ENCODE results near the gene ADGRG2. TPM values are rescaled to one million over a fixed set of nuclear protein-coding genes. Genes with fewer than 3 reads are reported as not detected.

The ADGRG2 gene
- total and polyA plus RNA-seq, 2 experiments from 2014 or later = 1.4 to 2.9 TPM

DNA sequence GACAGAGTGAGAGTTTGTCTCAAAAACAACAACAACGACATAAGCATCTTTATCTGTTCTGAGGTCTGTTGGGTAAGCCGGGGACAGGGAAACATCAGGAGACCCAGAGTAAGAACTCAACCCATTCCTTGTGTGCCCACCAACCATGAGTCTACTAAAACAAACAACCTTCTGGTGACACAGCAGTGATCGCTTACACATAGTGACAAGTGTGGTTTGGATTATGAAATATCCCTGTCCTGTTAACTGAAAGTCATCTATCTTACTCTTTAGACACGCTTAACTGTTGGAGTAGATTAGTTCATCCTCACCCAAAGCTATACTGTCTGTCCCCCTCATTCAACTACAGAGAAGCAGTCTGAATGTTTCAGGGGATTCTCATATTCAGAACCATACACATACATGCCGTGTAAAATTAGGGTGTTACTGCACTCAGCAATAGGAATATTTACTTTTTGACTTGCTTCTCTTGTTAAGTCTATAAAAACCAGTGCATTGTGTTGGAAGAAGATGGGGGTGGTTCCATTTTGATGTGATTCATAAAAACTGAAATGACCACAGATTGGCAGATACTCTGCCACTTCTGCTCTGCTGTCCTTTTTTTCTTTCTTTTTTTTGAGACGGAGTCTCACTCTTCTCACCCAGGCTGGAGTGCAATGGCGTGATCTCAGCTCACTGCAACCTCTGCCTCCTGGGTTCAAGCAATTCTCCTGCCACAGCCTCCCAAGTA lies 165.8 kb downstream of the ADGRG2 start:
- H3K4me1 ChIP-seq (ENCODE audit: low read depth) = no peaks in the 10 kb centered on the region
- TF ChIP-seq, protein P1, sequence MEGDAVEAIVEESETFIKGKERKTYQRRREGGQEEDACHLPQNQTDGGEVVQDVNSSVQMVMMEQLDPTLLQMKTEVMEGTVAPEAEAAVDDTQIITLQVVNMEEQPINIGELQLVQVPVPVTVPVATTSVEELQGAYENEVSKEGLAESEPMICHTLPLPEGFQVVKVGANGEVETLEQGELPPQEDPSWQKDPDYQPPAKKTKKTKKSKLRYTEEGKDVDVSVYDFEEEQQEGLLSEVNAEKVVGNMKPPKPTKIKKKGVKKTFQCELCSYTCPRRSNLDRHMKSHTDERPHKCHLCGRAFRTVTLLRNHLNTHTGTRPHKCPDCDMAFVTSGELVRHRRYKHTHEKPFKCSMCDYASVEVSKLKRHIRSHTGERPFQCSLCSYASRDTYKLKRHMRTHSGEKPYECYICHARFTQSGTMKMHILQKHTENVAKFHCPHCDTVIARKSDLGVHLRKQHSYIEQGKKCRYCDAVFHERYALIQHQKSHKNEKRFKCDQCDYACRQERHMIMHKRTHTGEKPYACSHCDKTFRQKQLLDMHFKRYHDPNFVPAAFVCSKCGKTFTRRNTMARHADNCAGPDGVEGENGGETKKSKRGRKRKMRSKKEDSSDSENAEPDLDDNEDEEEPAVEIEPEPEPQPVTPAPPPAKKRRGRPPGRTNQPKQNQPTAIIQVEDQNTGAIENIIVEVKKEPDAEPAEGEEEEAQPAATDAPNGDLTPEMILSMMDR (IDR thresholded peaks at IDR 0.05; ENCODE audit: low read depth, low read length) = no peak
- no peaks in the 10 kb centered on the region for H3K9me3 ChIP-seq (ENCODE audit: low read depth)
- H3K27ac ChIP-seq = no peak overlapping the region
- H3K4me3 ChIP-seq = no peak overlapping the region
- no peaks in the 10 kb centered on the region for H3K36me3 ChIP-seq
- DNase-seq (ENCODE audit: low read depth in 1 of 2, low spot score in 1 of 2) = no peak
- no peaks in the 10 kb centered on the region for H3K27me3 ChIP-seq

DNA sequence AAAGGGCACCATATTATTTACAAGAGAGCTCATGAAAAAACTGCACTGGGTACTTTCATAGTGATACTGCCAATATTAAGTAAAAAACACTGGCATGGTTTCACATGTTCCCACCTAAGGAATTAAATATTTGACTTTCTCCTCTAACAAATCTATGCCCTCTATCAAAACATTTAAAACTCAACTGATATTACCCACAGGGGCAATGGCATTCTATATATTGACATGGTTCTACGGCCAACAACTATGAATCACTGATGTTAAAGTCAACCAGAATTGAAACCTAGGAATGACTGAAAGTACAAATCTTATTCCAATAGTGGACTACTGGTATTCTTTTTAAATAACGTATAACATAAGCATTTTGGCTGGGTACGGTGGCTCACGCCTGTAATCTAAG lies 166.6 kb downstream of the ADGRG2 start:
- no peaks in the 10 kb centered on the region for H3K36me3 ChIP-seq
- no peaks in the 10 kb centered on the region for H3K9me3 ChIP-seq (ENCODE audit: low read depth)
- no peak overlapping the region for H3K27ac ChIP-seq
- no peaks in the 10 kb centered on the region for H3K4me1 ChIP-seq (ENCODE audit: low read depth)
- TF ChIP-seq, protein P1 (IDR thresholded peaks at IDR 0.05; ENCODE audit: low read depth, low read length) = no peak
- no peak overlapping the region for H3K4me3 ChIP-seq
- DNase-seq (ENCODE audit: low read depth in 1 of 2, low spot score in 1 of 2) = no peak
- no peaks in the 10 kb centered on the region for H3K27me3 ChIP-seq

DNA sequence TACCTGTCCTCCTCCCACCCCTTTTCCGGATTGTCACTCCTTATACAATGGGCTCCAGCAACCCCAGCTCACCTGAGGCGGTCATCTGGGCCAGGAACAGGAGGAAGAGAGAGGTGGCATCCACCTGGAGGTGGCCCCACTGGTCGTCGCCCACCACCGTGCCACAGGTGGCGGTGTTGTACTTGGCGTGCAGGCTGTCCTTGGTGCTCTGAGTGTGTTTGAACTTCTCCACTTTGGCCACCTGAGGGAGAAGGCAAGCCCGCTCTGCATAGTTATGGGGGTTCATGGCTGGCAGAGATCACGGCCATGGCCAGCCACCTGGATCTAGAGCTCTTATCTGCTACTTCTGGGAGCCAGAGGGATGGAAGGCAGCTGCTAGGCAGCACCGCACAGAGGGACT lies 171.2 kb downstream of the ADGRG2 start:
- H3K27ac ChIP-seq = no peak overlapping the region
- H3K9me3 ChIP-seq (ENCODE audit: low read depth) = no peaks in the 10 kb centered on the region
- DNase-seq (ENCODE audit: low read depth in 1 of 2, low spot score in 1 of 2) = no peak
- H3K4me1 ChIP-seq (ENCODE audit: low read depth) = no peaks in the 10 kb centered on the region
- no peak overlapping the region for H3K4me3 ChIP-seq
- TF ChIP-seq, protein P1 (IDR thresholded peaks at IDR 0.05; ENCODE audit: low read depth, low read length) = no peak
- H3K36me3 ChIP-seq = no peaks in the 10 kb centered on the region
- no peaks in the 10 kb centered on the region for H3K27me3 ChIP-seq

DNA sequence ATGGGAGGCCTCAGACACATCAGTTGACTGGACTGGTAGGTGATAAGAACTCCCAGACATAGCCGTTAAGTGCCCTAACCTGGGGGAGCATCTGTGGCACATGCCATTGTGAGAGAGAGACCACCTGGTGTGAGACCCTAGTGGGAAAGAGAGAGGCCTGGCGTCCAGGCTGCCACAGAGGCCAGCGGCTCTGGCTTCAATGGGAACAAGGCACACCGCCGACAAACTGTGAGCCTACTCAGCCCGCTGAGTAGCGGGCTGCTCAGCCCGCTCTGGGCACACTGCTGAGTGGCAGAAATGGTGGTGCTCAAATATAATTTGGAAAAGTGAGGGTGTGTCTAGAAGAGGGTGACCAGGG lies 172.3 kb downstream of the ADGRG2 start:
- no peaks in the 10 kb centered on the region for H3K27me3 ChIP-seq
- H3K4me3 ChIP-seq = no peak overlapping the region
- no peaks in the 10 kb centered on the region for H3K36me3 ChIP-seq
- no peak overlapping the region for H3K27ac ChIP-seq
- H3K9me3 ChIP-seq (ENCODE audit: low read depth) = no peaks in the 10 kb centered on the region
- no peak for DNase-seq (ENCODE audit: low read depth in 1 of 2, low spot score in 1 of 2)
- no peaks in the 10 kb centered on the region for H3K4me1 ChIP-seq (ENCODE audit: low read depth)
- TF ChIP-seq, protein P1 (IDR thresholded peaks at IDR 0.05; ENCODE audit: low read depth, low read length) = no peak

DNA sequence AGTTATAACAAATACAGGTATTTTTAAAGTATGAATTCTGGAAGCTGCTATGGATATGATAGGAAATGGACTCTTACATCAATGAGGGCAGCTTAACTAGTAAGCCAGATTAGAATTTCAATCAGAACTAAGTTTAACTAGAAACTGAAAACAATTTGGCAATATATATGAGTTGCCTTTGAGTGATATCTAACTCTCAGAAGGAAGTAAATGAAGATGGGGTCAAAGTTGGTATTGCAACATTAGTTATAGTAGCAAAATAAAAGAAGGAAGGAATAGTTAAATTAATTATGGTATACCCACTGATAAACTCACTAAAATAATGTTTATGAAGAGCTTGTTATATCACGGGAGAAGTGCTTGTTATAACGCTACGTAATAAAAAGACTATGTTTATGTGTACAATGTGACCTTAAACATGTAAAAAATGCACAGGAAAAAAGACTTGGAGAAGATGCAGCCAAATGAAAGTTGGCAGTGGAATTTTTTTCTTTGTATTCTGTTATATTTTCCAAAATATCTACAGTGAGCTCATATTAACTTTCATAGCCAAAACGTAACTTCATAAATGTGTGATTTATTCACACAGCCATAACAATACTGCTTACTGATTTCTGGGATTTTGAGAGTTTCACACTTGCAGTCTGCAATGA lies 172.9 kb downstream of the ADGRG2 start:
- no peaks in the 10 kb centered on the region for H3K27me3 ChIP-seq
- no peaks in the 10 kb centered on the region for H3K4me1 ChIP-seq (ENCODE audit: low read depth)
- no peak overlapping the region for H3K4me3 ChIP-seq
- TF ChIP-seq, protein P1 (IDR thresholded peaks at IDR 0.05; ENCODE audit: low read depth, low read length) = no peak
- no peaks in the 10 kb centered on the region for H3K36me3 ChIP-seq
- no peak for DNase-seq (ENCODE audit: low read depth in 1 of 2, low spot score in 1 of 2)
- H3K27ac ChIP-seq = no peak overlapping the region
- H3K9me3 ChIP-seq (ENCODE audit: low read depth) = no peaks in the 10 kb centered on the region
